GM12878 (cell line): ENCODE measurements around the gene TBRG1. TPM values are rescaled to one million over a fixed set of nuclear protein-coding genes. Genes with fewer than 3 reads are reported as not detected.

Experiments used
- ATAC-seq: fragments of 200-7000 bp; cut with Tn5 transposase; 3 replicates; pipeline ENCODE4 v1.9.1; 2020; ENCODE audit warnings: mild to moderate bottlenecking, moderate library complexity
- BruUV-seq: library from RNA; stranded (reverse); fragments of 400-500 nt; replicated peaks from 2 replicates; lab custom pipeline; 2021; lab: Mats Ljungman, UMichigan
- CTCF ChIA-PET: fragments of 300-600 bp; sonication (Branson Sonifier 250); formaldehyde crosslinking; extraction: SDS; loops from one replicate; lab custom pipeline; 2021; ENCODE audit warnings: inconsistent platforms; lab: Yijun Ruan, JAX
- POLR2A ChIA-PET: fragments of 350-600 bp; formaldehyde crosslinking; extraction: SDS; loops from one replicate; lab custom pipeline; 2021; ENCODE audit warnings: inconsistent platforms; lab: Charles Lee
- RAD21 ChIA-PET: fragments of 300-600 bp; sonication (Branson Sonifier 250); formaldehyde crosslinking; loops from one replicate; lab custom pipeline; 2023; ENCODE audit warnings: antibody characterized with exemption; ENCODE audit not compliant: unreplicated experiment; lab: Charles Lee
- SMC1A ChIA-PET: fragments of 300-600 bp; sonication (Branson Sonifier 250); formaldehyde crosslinking; loops from one replicate; lab custom pipeline; 2023; ENCODE audit not compliant: unreplicated experiment, uncharacterized antibody; lab: Charles Lee
- DNase-seq: peaks from one replicate; pipeline ENCODE4 v3.0.0-alpha.2; 2011; ENCODE audit warnings: low read depth, low spot score
- FAIRE-seq: peaks from 3 replicates; lab custom pipeline; 2011; peaks lifted over from hg19 to GRCh38; lab: Jason Lieb, UNC
- H2AFZ ChIP-seq: 2 replicates; pipeline ENCODE4 v1.6.0; 2011; ENCODE audit warnings: low read depth, low read length, control low read depth; ENCODE audit not compliant: control insufficient read depth
- H3K27ac ChIP-seq: 2 replicates; pipeline ENCODE4 v1.5.1; 2011; ENCODE audit warnings: control low read depth; ENCODE audit not compliant: control insufficient read depth, insufficient read depth
- H3K27me3 ChIP-seq, 2 experiments: replicated peaks in 1 of 2; 2 replicates each; pipeline versions ENCODE4 v1.6.0 to v1.6.1; 2011; ENCODE audit warnings: low read length in 1 of 2; ENCODE audit not compliant: control insufficient read depth in 2 of 2, insufficient read depth in 2 of 2
- H3K36me3 ChIP-seq, 2 experiments: 2 replicates each; pipeline ENCODE4 v1.5.1; 2011; ENCODE audit warnings: low read length in 1 of 2; ENCODE audit not compliant: control insufficient read depth in 2 of 2, insufficient read depth in 2 of 2
- H3K4me1 ChIP-seq: 2 replicates; pipeline ENCODE4 v1.6.1; 2011; ENCODE audit warnings: mild to moderate bottlenecking, low read length, moderate library complexity, mixed read lengths; ENCODE audit not compliant: control insufficient read depth, insufficient read depth
- H3K4me2 ChIP-seq: 2 replicates; pipeline ENCODE4 v1.6.0; 2011; ENCODE audit warnings: control low read depth; ENCODE audit not compliant: control insufficient read depth, insufficient read depth
- H3K4me3 ChIP-seq: fragments of 200-600 bp; sonication (generic); 2 replicates; pipeline ENCODE4 v1.5.1; 2016
- H3K79me2 ChIP-seq: 2 replicates; pipeline ENCODE4 v1.6.0; 2011; ENCODE audit warnings: low read length; ENCODE audit not compliant: control insufficient read depth, insufficient read depth
- H3K9ac ChIP-seq: 2 replicates; pipeline ENCODE4 v1.8.0; 2011; ENCODE audit warnings: low read length, control low read depth, mixed read lengths; ENCODE audit not compliant: control insufficient read depth, insufficient read depth
- H3K9me3 ChIP-seq: replicated peaks from 3 replicates; pipeline ENCODE4 v1.5.1; 2011; ENCODE audit warnings: mild to moderate bottlenecking, low read length; ENCODE audit not compliant: control insufficient read depth, insufficient read depth
- H4K20me1 ChIP-seq: 2 replicates; pipeline ENCODE4 v1.6.0; 2011; ENCODE audit not compliant: control insufficient read depth, insufficient read depth
- ATF7 ChIP-seq: fragments of 450-650 bp; IDR thresholded peaks from 2 replicates; pipeline ENCODE4 v1.6.1; 2016; ENCODE audit warnings: low read depth, mild to moderate bottlenecking
- CBFB ChIP-seq: IDR thresholded peaks from 2 replicates; pipeline ENCODE4 v1.6.1; 2016; ENCODE audit warnings: antibody characterized with exemption, low read depth
- CBX5 ChIP-seq: sonication (generic); IDR thresholded peaks from 2 replicates; pipeline ENCODE4 v1.6.1; 2016; ENCODE audit warnings: low read depth, moderate library complexity, mild to moderate bottlenecking, inconsistent platforms
- E2F4 ChIP-seq: IDR thresholded peaks from 2 replicates; pipeline ENCODE4 v1.6.1; 2012; ENCODE audit warnings: low read depth, low read length, improper control_type of control experiment
- E4F1 ChIP-seq: fragments of 450-650 bp; IDR thresholded peaks from 2 replicates; pipeline ENCODE4 v1.6.1; 2018; ENCODE audit warnings: borderline replicate concordance, mild to moderate bottlenecking; ENCODE audit not compliant: partially characterized antibody
- FOXM1 ChIP-seq: IDR thresholded peaks from 2 replicates; pipeline ENCODE4 v1.6.1; 2012; ENCODE audit warnings: low read depth, mild to moderate bottlenecking, inconsistent platforms, low read length, moderate library complexity
- IKZF1 ChIP-seq: fragments of 450-650 bp; conservative IDR thresholded peaks from 2 replicates; pipeline ENCODE4 v1.6.1; 2017; ENCODE audit warnings: antibody characterized with exemption, mild to moderate bottlenecking
- IKZF2 ChIP-seq, 2 experiments: fragments of 450-650 bp; IDR thresholded peaks; 2 replicates each; pipeline ENCODE4 v1.6.1; 2017; ENCODE audit warnings: mild to moderate bottlenecking in 2 of 2, moderate library complexity in 2 of 2
- IRF3 ChIP-seq: fragments of 450-650 bp; IDR thresholded peaks from 2 replicates; pipeline ENCODE4 v1.6.1; 2014; ENCODE audit warnings: mild to moderate bottlenecking
- LARP7 ChIP-seq: fragments of 450-650 bp; IDR thresholded peaks from 2 replicates; pipeline ENCODE4 v1.6.1; 2017; ENCODE audit warnings: mild to moderate bottlenecking
- NBN ChIP-seq: fragments of 450-650 bp; IDR thresholded peaks from 2 replicates; pipeline ENCODE4 v1.6.1; 2016
- PAX5 ChIP-seq: IDR thresholded peaks from 2 replicates; pipeline ENCODE4 v1.6.1; 2011; ENCODE audit warnings: low read depth, low read length, borderline replicate concordance
- POLR2AphosphoS5 ChIP-seq: IDR thresholded peaks from 2 replicates; pipeline ENCODE4 v1.6.1; 2011; ENCODE audit warnings: mild to moderate bottlenecking, low read length, inconsistent platforms
- SPI1 ChIP-seq: IDR thresholded peaks from 2 replicates; pipeline ENCODE4 v1.6.1; 2011; ENCODE audit warnings: low read depth, mild to moderate bottlenecking, low read length, moderate library complexity, borderline replicate concordance; ENCODE audit not compliant: insufficient read depth
- TBL1XR1 ChIP-seq: IDR thresholded peaks from 2 replicates; pipeline ENCODE4 v1.6.1; 2012; ENCODE audit warnings: low read depth, low read length, improper control_type of control experiment
- ZNF622 ChIP-seq: fragments of 450-650 bp; IDR thresholded peaks from 2 replicates; pipeline ENCODE4 v1.6.1; 2017; ENCODE audit warnings: mild to moderate bottlenecking, inconsistent platforms
- ZNF687 ChIP-seq: fragments of 450-650 bp; IDR thresholded peaks from 2 replicates; pipeline ENCODE4 v1.6.1; 2017; ENCODE audit warnings: mild to moderate bottlenecking, moderate library complexity
- WGBS: methylation state at CpG from one replicate; pipeline ENCODE4 v1.1.6; 2016; ENCODE audit warnings: low lambda C conversion rate; ENCODE audit not compliant: insufficient replicate concordance, insufficient coverage; ENCODE audit errors: missing lambda C conversion rate; 5-methylcytosine and 5-hydroxymethylcytosine counted together
- in situ Hi-C: fragments of 300-500 bp; cut with MboI; formaldehyde crosslinking; loops from 9 replicates; pipeline ENCODE4 v1.14.3; 2018; ENCODE audit warnings: mixed read lengths
- intact Hi-C: fragments of 100-400 bp; cut with micrococcal nuclease; formaldehyde crosslinking; loops from one replicate; pipeline ENCODE4 v1.14.2; 2022; ENCODE audit not compliant: unreplicated experiment
- polyA plus RNA-seq, 11 experiments: library from polyadenylated mRNA; depleted of rRNA in 4 of 11; unstranded in 6 of 11; stranded (reverse) in 5 of 11; fragments of >200 nt; fragmentation: Nextera tagmentation in 4 of 11; fragmentation: Illumina TruSeq in 1 of 11; extraction: Ambion mirVana in 4 of 11; extraction: Trizol in 1 of 11; gene quantifications; 1 replicate in 1 of 11; 2 replicates in 10 of 11; pipeline versions ENCODE4 v1.2.1 to v1.2.3, GENCODE V29; 2011 to 2016; ENCODE audit warnings: inconsistent platforms in 2 of 11, missing spikeins in 2 of 11, low read depth in 1 of 11
- total RNA-seq, 4 experiments: library from RNA; depleted of rRNA in 3 of 4; stranded (reverse); fragments of >200 nt in 3 of 4; fragmentation: Illumina TruSeq in 1 of 4; extraction: Trizol in 1 of 4; gene quantifications; 2 replicates each; pipeline versions ENCODE4 v1.2.1 to v1.2.3, GENCODE V29; 2013 to 2021

The TBRG1 gene
- total and polyA plus RNA-seq, 10 of the 15 experiments (the other 5 are each of a cell fraction or from before 2014, with no cell fraction given): 12.3 to 46.6 (median 26.2) TPM

- no peak for TF ChIP-seq E2F4
- no peak for TF ChIP-seq LARP7
- TF ChIP-seq POLR2AphosphoS5: no peak
- no peak for TF ChIP-seq FOXM1
- TF ChIP-seq NBN: no peak
- TF ChIP-seq IKZF1: no peak
Measured at GRCh38 chr11:124674571-124674970, 51.9 kb downstream of the TBRG1 start (continued).

GRCh38 chr11:124676386-124676785 lies 53.7 kb downstream of the TBRG1 start:
- FAIRE-seq (no peak), ATAC-seq (no peak), DNase-seq (no peak)
- no TSS peak for BruUV-seq
- 32% methylated on average over 2 of the region's 2 CpGs for WGBS
- ChIA-PET SMC1A (interaction anchor here (1.4 kb wide), 1 partner anchor 87 kb away, joined by 3 read pairs; no protein-coding TSS in a partner anchor), CTCF (interaction anchor here (1.2 to 1.5 kb wide), 2 partner anchors 70 to 93 kb away, joined by 3 to 4 read pairs; no protein-coding TSS in a partner anchor), POLR2A (no interaction called here), RAD21 (no interaction called here)
- intact Hi-C loops (no loop called here), in situ Hi-C loops (no loop called here)
- no peaks in the 10 kb centered on the region for H3K27me3 ChIP-seq
- no peaks in the 10 kb centered on the region for H4K20me1 ChIP-seq
- H3K4me2 ChIP-seq: no peak overlapping the region
- H3K27ac ChIP-seq: no peak overlapping the region
- no peaks in the 10 kb centered on the region for H3K36me3 ChIP-seq
- H3K4me3 ChIP-seq: no peak overlapping the region
- H2AFZ ChIP-seq: no peak overlapping the region
- no peaks in the 10 kb centered on the region for H3K4me1 ChIP-seq
- no peaks in the 10 kb centered on the region for H3K79me2 ChIP-seq
- no peaks in the 10 kb centered on the region for H3K9me3 ChIP-seq
- no peak overlapping the region for H3K9ac ChIP-seq
- no peak for TF ChIP-seq ATF7
- no peak for TF ChIP-seq ZNF687
- no peak for TF ChIP-seq PAX5
- no peak for TF ChIP-seq SPI1
- TF ChIP-seq ZNF622: no peak
- no peak for TF ChIP-seq E4F1
- TF ChIP-seq IKZF2 (IDR thresholded peaks at IDR 0.05): no peak
- TF ChIP-seq TBL1XR1: no peak
- no peak for TF ChIP-seq CBFB
- no peak for TF ChIP-seq CBX5
- TF ChIP-seq IRF3: no peak
